Thyroid gland (tissue), 4 donors: ENCODE measurements around the gene NRARP. TPM values are rescaled to one million over a fixed set of nuclear protein-coding genes. Genes with fewer than 3 reads are reported as not detected.

Experiments used
- DNase-seq, 2 donors: peaks; one replicate each; pipeline ENCODE4 v3.0.0-alpha.2; 2019
- H3K27ac ChIP-seq, 3 donors: fragments of 200-600 bp; sonication (generic); 1 replicate in 2 of 3; 2 replicates in 1 of 3; pipeline ENCODE4 v1.5.1; 2016 to 2019; ENCODE audit warnings: mild to moderate bottlenecking in 1 of 3, moderate library complexity in 1 of 3
- H3K27me3 ChIP-seq: fragments of 200-600 bp; sonication (generic); one replicate; pipeline ENCODE4 v1.5.1; 2019
- H3K36me3 ChIP-seq, 2 donors: fragments of 200-600 bp; sonication (generic); one replicate each; pipeline ENCODE4 v1.5.1; 2016 to 2019
- H3K4me1 ChIP-seq, 2 donors: fragments of 200-600 bp; sonication (generic); one replicate each; pipeline ENCODE4 v1.5.1; 2017 to 2019
- H3K4me3 ChIP-seq, 3 donors: fragments of 200-600 bp; sonication (generic); replicated peaks in 1 of 3; 1 replicate in 2 of 3; 2 replicates in 1 of 3; pipeline ENCODE4 v1.5.1; 2016; ENCODE audit warnings: mild to moderate bottlenecking in 1 of 3
- H3K9me3 ChIP-seq: fragments of 200-600 bp; sonication (generic); one replicate; pipeline ENCODE4 v1.5.1; 2017
- CTCF ChIP-seq, 6 experiments: fragments of 200-600 bp in 3 of 6; fragments of 450-650 bp in 3 of 6; sonication (generic) in 3 of 6; IDR thresholded peaks; one replicate each; pipeline ENCODE4 v1.5.1; 2016 to 2019; ENCODE audit warnings: antibody characterized with exemption in 6 of 6, mild to moderate bottlenecking in 2 of 6, inconsistent platforms in 1 of 6, moderate library complexity in 1 of 6
- POLR2A ChIP-seq, 2 donors: fragments of 450-650 bp; IDR thresholded peaks; one replicate each; pipeline ENCODE4 v1.6.1; 2017; ENCODE audit warnings: antibody characterized with exemption in 2 of 2, mild to moderate bottlenecking in 2 of 2, moderate library complexity in 1 of 2
- WGBS, 2 donors: methylation state at CpG; one replicate each; pipeline ENCODE4 v1.1.5; 2017; 5-methylcytosine and 5-hydroxymethylcytosine counted together
- intact Hi-C: fragments of 100-400 bp; cut with DNase I; formaldehyde crosslinking; loops from one replicate; pipeline ENCODE4 v1.15.1; 2023
- total RNA-seq, 4 donors: library from RNA; depleted of rRNA; stranded (reverse); fragments of >200 nt; gene quantifications; one replicate each; pipeline ENCODE4 v1.2.3, GENCODE V29; 2016

NRARP gene
- total RNA-seq, 4 donors from 2014 or later, result 1.8 to 10.2 (median 6.8) TPM

- no peak for DNase-seq
- no peaks in the 10 kb centered on the region for H3K27me3 ChIP-seq
- H3K4me1 ChIP-seq, result peaks cover 15 to 39% of the 10 kb centered on the region in 2 donors
- H3K4me3 ChIP-seq, result no peak overlapping the region
- 62 to 78% methylated on average over 20 to 23 of the region's 24 CpGs for WGBS, 2 donors
- no peaks in the 10 kb centered on the region for H3K9me3 ChIP-seq
- H3K27ac ChIP-seq, result peak overlapping the region; percentile 55 to 79 (median 71)
- TF ChIP-seq POLR2A (IDR thresholded peaks at IDR 0.05), result no peak
- no peak for TF ChIP-seq CTCF (IDR thresholded peaks at IDR 0.05)
- intact Hi-C loops, result loop anchor here (5.0 kb wide), 1 partner anchor 110 kb away; no protein-coding TSS in a partner anchor
- H3K36me3 ChIP-seq, result no peaks in the 10 kb centered on the region
Observed at GRCh38 chr9:137296670-137297664, 5.1 kb downstream of the NRARP start.

GRCh38 chr9:137295849-137296669 is 6.0 kb downstream of the NRARP start:
- WGBS, 2 donors, result 19 to 38% methylated on average over 16 to 30 of the region's 78 CpGs
- H3K27me3 ChIP-seq, result no peaks in the 10 kb centered on the region
- peaks cover 15 to 35% of the 10 kb centered on the region in 2 donors for H3K4me1 ChIP-seq
- intact Hi-C loops, result loop anchor here (5.0 kb wide), 1 partner anchor 111 kb away; no protein-coding TSS in a partner anchor
- H3K36me3 ChIP-seq, result no peaks in the 10 kb centered on the region
- peak overlapping the region; percentile 55 to 79 (median 71) for H3K27ac ChIP-seq
- TF ChIP-seq CTCF (IDR thresholded peaks at IDR 0.05) (no peak), POLR2A (IDR thresholded peaks at IDR 0.05) (no peak)
- no peak for DNase-seq
- H3K9me3 ChIP-seq, result no peaks in the 10 kb centered on the region
- peak overlapping the region in 1 of 3 donors; percentile 26 for H3K4me3 ChIP-seq

- Histone ChIP-seq H3K36me3 (no peaks in the 10 kb centered on the region), H3K9me3 (no peaks in the 10 kb centered on the region), H3K4me3 (peak overlapping the region in 1 of 3 donors; percentile 26), H3K27me3 (no peaks in the 10 kb centered on the region), H3K4me1 (peaks cover 11 to 27% of the 10 kb centered on the region in 2 donors), H3K27ac (no peak overlapping the region)
- DNase-seq, result peak in 1 of 2 donors; percentile 22
- TF ChIP-seq CTCF (IDR thresholded peaks at IDR 0.05) (peak in 4 of 6 experiments; percentile 17 to 97 (median 85)), POLR2A (IDR thresholded peaks at IDR 0.05) (no peak)
- intact Hi-C loops, result loop anchor here (5.0 kb wide), 1 partner anchor 112 kb away; no protein-coding TSS in a partner anchor
- WGBS, 2 donors, result no CpG with 5 or more reads among the region's 76 CpGs
Observed at GRCh38 chr9:137295238-137295811, 6.7 kb downstream of the NRARP start.

- Histone ChIP-seq H3K27ac (no peak overlapping the region), H3K9me3 (no peaks in the 10 kb centered on the region), H3K4me3 (peak overlapping the region in 1 of 3 donors; percentile 26), H3K27me3 (no peaks in the 10 kb centered on the region), H3K36me3 (no peaks in the 10 kb centered on the region), H3K4me1 (peaks cover 5 to 22% of the 10 kb centered on the region in 2 donors)
- peak; percentile 37 to 41 for DNase-seq
- no peak for TF ChIP-seq POLR2A (IDR thresholded peaks at IDR 0.05)
- TF ChIP-seq CTCF (IDR thresholded peaks at IDR 0.05), result peak in 3 of 6 experiments; percentile 2 to 21 (median 20)
- 9 to 20% methylated on average over 9 to 23 of the region's 35 CpGs for WGBS, 2 donors
- intact Hi-C loops, result loop anchor here (5.0 kb wide), 1 partner anchor 113 kb away; no protein-coding TSS in a partner anchor
Observed at GRCh38 chr9:137294681-137295237, 7.3 kb downstream of the NRARP start.
